K562 (cell line): Measurements from ENCODE around the gene HAL. TPM values are rescaled to one million over a fixed set of nuclear protein-coding genes. Genes with fewer than 3 reads are reported as not detected.

Experiments
- ATAC-seq: fragments of 200-7000 bp; cut with Tn5 transposase; 3 replicates; pipeline ENCODE4 v1.9.1; 2020; ENCODE audit warnings: moderate library complexity
- BruUV-seq: library from RNA; stranded (reverse); fragments of 400-500 nt; replicated peaks from 2 replicates; lab custom pipeline; 2021; lab: Mats Ljungman, UMichigan
- CTCF ChIA-PET: fragments of 300-600 bp; formaldehyde crosslinking; extraction: SDS; loops from one replicate; lab custom pipeline; 2021; ENCODE audit warnings: low intra/inter-chr PET ratio; lab: Yijun Ruan, JAX
- POLR2A ChIA-PET: fragments of 300-600, 350-650 bp; sonication (Branson Sonifier 250); formaldehyde crosslinking; extraction: SDS; loops from one replicate; lab custom pipeline; 2021; ENCODE audit warnings: antibody characterized with exemption, inconsistent platforms; lab: Yijun Ruan, JAX
- DNase-seq, 4 experiments: peaks; one replicate each; pipeline versions ENCODE4 v3.0.0 to v3.0.0-alpha.2; 2011 to 2018; ENCODE audit warnings: low spot score in 3 of 4, mixed read lengths in 3 of 4; ENCODE audit errors: extremely low read depth in 1 of 4
- FAIRE-seq: peaks from 2 replicates; lab custom pipeline; 2011; peaks lifted over from hg19 to GRCh38; lab: Jason Lieb, UNC
- H2AFZ ChIP-seq: 2 replicates; pipeline ENCODE4 v1.6.0; 2011; ENCODE audit warnings: low read depth, low read length, control low read depth, inconsistent platforms
- H3K27ac ChIP-seq: fragments of 200-600 bp; 3 replicates; pipeline ENCODE4 v1.8.0; 2011; ENCODE audit warnings: low read depth, mild to moderate bottlenecking, control low read depth, inconsistent platforms, low read length, moderate library complexity, mixed read lengths; ENCODE audit errors: extremely low read depth
- H3K27me3 ChIP-seq, 2 experiments: fragments of 300-600 bp in 1 of 2; 2 replicates in 1 of 2; 3 replicates in 1 of 2; pipeline versions ENCODE4 v1.6.0 to v1.8.0; 2011; ENCODE audit warnings: inconsistent platforms in 2 of 2, low read length in 2 of 2, mild to moderate bottlenecking in 1 of 2, mixed read lengths in 1 of 2, moderate library complexity in 1 of 2; ENCODE audit not compliant: control insufficient read depth in 2 of 2, insufficient read depth in 2 of 2
- H3K36me3 ChIP-seq: fragments of 300-600 bp; 3 replicates; pipeline ENCODE4 v1.8.0; 2011; ENCODE audit warnings: mild to moderate bottlenecking, low read length, inconsistent platforms; ENCODE audit not compliant: control insufficient read depth, insufficient read depth
- H3K4me1 ChIP-seq, 2 experiments: fragments of 200-600 bp in 1 of 2; replicated peaks in 1 of 2; 2 replicates in 1 of 2; 3 replicates in 1 of 2; pipeline versions ENCODE4 v1.5.1 to v1.8.0; 2011; ENCODE audit warnings: inconsistent platforms in 2 of 2, low read length in 2 of 2, mild to moderate bottlenecking in 1 of 2, mixed read lengths in 1 of 2, moderate library complexity in 1 of 2; ENCODE audit not compliant: control insufficient read depth in 2 of 2, insufficient read depth in 2 of 2
- H3K4me2 ChIP-seq: 2 replicates; pipeline ENCODE4 v1.6.1; 2011; ENCODE audit warnings: low read length, control low read depth, inconsistent platforms, mixed read lengths; ENCODE audit not compliant: insufficient read depth
- H3K4me3 ChIP-seq: fragments of 200-600 bp; sonication (generic), shearing (Covaris generic); 2 replicates; pipeline ENCODE4 v1.5.1; 2016; ENCODE audit warnings: control low read depth, inconsistent platforms
- H3K79me2 ChIP-seq: fragments of 200-600 bp; 3 replicates; pipeline ENCODE4 v1.8.0; 2011; ENCODE audit warnings: low read length, inconsistent platforms; ENCODE audit not compliant: control insufficient read depth, insufficient read depth
- H3K9ac ChIP-seq, 2 experiments: 2 replicates each; pipeline versions ENCODE4 v1.6.0 to v1.6.1; 2011; ENCODE audit warnings: low read depth in 2 of 2, low read length in 2 of 2, control low read depth in 1 of 2, inconsistent platforms in 1 of 2, mild to moderate bottlenecking in 1 of 2, mixed read lengths in 1 of 2; ENCODE audit not compliant: insufficient read depth in 1 of 2
- H3K9me1 ChIP-seq: one replicate; pipeline ENCODE4 v1.6.0; 2011; ENCODE audit warnings: inconsistent platforms, mild to moderate bottlenecking, low read length, moderate library complexity; ENCODE audit not compliant: control insufficient read depth, insufficient read depth
- H3K9me3 ChIP-seq: replicated peaks from 2 replicates; pipeline ENCODE4 v1.5.1; 2011; ENCODE audit warnings: low read depth, low read length, inconsistent platforms; ENCODE audit not compliant: control insufficient read depth, insufficient read depth
- H4K20me1 ChIP-seq: replicated peaks from 2 replicates; pipeline ENCODE4 v1.6.1; 2011; ENCODE audit warnings: low read length, inconsistent platforms, mixed read lengths; ENCODE audit not compliant: control insufficient read depth, insufficient read depth
- ATF1 ChIP-seq, 2 experiments: fragments of 450-650 bp in 1 of 2; IDR thresholded peaks; 2 replicates each; pipeline ENCODE4 v1.6.1; 2016; ENCODE audit warnings: missing compliant biosample characterization in 1 of 2, missing genetic modification characterization in 1 of 2
- CBFA2T3 ChIP-seq: fragments of 450-650 bp; IDR thresholded peaks from 2 replicates; pipeline ENCODE4 v1.6.1; 2017
- DIDO1 ChIP-seq: fragments of 450-650 bp; IDR thresholded peaks from 2 replicates; pipeline ENCODE4 v1.6.1; 2016; ENCODE audit warnings: low read depth, missing biosample characterization, missing genetic modification characterization
- HMGN3 ChIP-seq: IDR thresholded peaks from 2 replicates; pipeline ENCODE4 v1.6.1; 2011; ENCODE audit warnings: borderline replicate concordance, low read depth, mild to moderate bottlenecking, mixed read lengths, low read length; ENCODE audit not compliant: insufficient read length; ENCODE audit errors: extremely low read depth
- HNRNPH1 ChIP-seq: fragments of 200-400 bp; formaldehyde crosslinking; optimal IDR thresholded peaks from 2 replicates; pipeline ENCODE3; 2017; ENCODE audit warnings: low read depth, mild to moderate bottlenecking, low read length, moderate library complexity
- PCBP2 ChIP-seq: fragments of 200-400 bp; formaldehyde crosslinking; IDR thresholded peaks from 2 replicates; pipeline ENCODE4 v1.6.1; 2018; ENCODE audit warnings: low read length, low read depth, mild to moderate bottlenecking, moderate library complexity; ENCODE audit not compliant: poor library complexity, severe bottlenecking
- RFX1 ChIP-seq: fragments of 450-650 bp; IDR thresholded peaks from 2 replicates; pipeline ENCODE4 v1.6.1; 2016; ENCODE audit warnings: mild to moderate bottlenecking, moderate library complexity
- SRSF1 ChIP-seq: fragments of 200-400 bp; formaldehyde crosslinking; IDR thresholded peaks from 2 replicates; pipeline ENCODE4 v1.6.1; 2017; ENCODE audit warnings: mild to moderate bottlenecking, low read depth, low read length, moderate library complexity
- SRSF7 ChIP-seq: fragments of 200-400 bp; formaldehyde crosslinking; optimal IDR thresholded peaks from 2 replicates; pipeline ENCODE3; 2017; ENCODE audit warnings: mild to moderate bottlenecking, low read depth, low read length
- TAF9B ChIP-seq: fragments of 450-650 bp; IDR thresholded peaks from 2 replicates; pipeline ENCODE4 v1.6.1; 2018; ENCODE audit warnings: mild to moderate bottlenecking; ENCODE audit not compliant: partially characterized antibody
- WHSC1 ChIP-seq: IDR thresholded peaks from one replicate; pipeline ENCODE4 v1.6.1; 2012; ENCODE audit warnings: low read length, control low read depth, inconsistent platforms
- ZNF512 ChIP-seq: IDR thresholded peaks from 2 replicates; pipeline ENCODE4 v1.6.1; 2016; ENCODE audit warnings: missing genetic modification characterization, missing compliant biosample characterization
- WGBS: fragments of 100-300 bp; shearing (Covaris generic); methylation state at CpG from one replicate; pipeline ENCODE4 v1.1.6; 2016; ENCODE audit warnings: low coverage, mixed read lengths; ENCODE audit not compliant: insufficient coverage; ENCODE audit errors: missing lambda C conversion rate; 5-methylcytosine and 5-hydroxymethylcytosine counted together
- in situ Hi-C: fragments of 300-500 bp; cut with MboI; formaldehyde crosslinking; loops from 4 replicates; pipeline ENCODE4 v1.15.0; 2018; ENCODE audit warnings: inconsistent platforms, mixed read lengths
- intact Hi-C: fragments of 100-400 bp; cut with micrococcal nuclease; formaldehyde crosslinking; loops from 2 replicates; pipeline ENCODE4 v1.14.2; 2022
- polyA plus RNA-seq, 8 experiments: library from polyadenylated mRNA; depleted of rRNA in 4 of 8; stranded (reverse) in 5 of 8; unstranded in 3 of 8; fragments of >200 nt; fragmentation: Nextera tagmentation in 2 of 8; fragmentation: Illumina TruSeq in 1 of 8; extraction: Ambion mirVana in 2 of 8; extraction: Trizol in 1 of 8; gene quantifications; 2 replicates each; pipeline versions ENCODE4 v1.2.1 to v1.2.3, GENCODE V29; 2011 to 2014; ENCODE audit warnings: inconsistent platforms in 1 of 8, missing spikeins in 1 of 8
- total RNA-seq, 7 experiments: library from RNA; depleted of rRNA in 6 of 7; stranded (reverse); fragments of >200 nt in 6 of 7; fragmentation: Illumina TruSeq in 2 of 7; extraction: Trizol in 2 of 7; gene quantifications; 2 replicates each; pipeline versions ENCODE4 v1.2.1 to v1.2.3, GENCODE V29; 2011 to 2021; ENCODE audit warnings: low replicate concordance in 1 of 7
- TF ChIP-seq, protein P1 (sequence below): fragments of 450-650 bp; formaldehyde crosslinking; IDR thresholded peaks from 2 replicates; pipeline ENCODE4 v1.4.0; 2022; ENCODE audit warnings: mild to moderate bottlenecking, moderate library complexity

HAL gene
- total and polyA plus RNA-seq, 9 of the 15 experiments (the other 6 are each of a cell fraction or from before 2014, with no cell fraction given), result 0.03 to 0.36 (median 0.20) TPM; not detected in 4

GRCh38 chr12:95967301-95967700 lies 28.8 kb downstream of the HAL start:
- in situ Hi-C loops (no loop called here), intact Hi-C loops (no loop called here)
- no peaks in the 10 kb centered on the region for H3K36me3 ChIP-seq
- H3K9me3 ChIP-seq, result no peaks in the 10 kb centered on the region
- no peak for FAIRE-seq
- H3K27ac ChIP-seq, result no peak overlapping the region
- no peak for DNase-seq
- H3K9ac ChIP-seq, result no peak overlapping the region
- H3K27me3 ChIP-seq, result peaks cover 5 to 9% of the 10 kb centered on the region in 2 experiments; a peak in 3 of 5 replicates
- H3K9me1 ChIP-seq, result no peaks in the 10 kb centered on the region
- H2AFZ ChIP-seq, result no peak overlapping the region
- TF ChIP-seq TAF9B (no peak), WHSC1 (no peak), HNRNPH1 (no peak)
- BruUV-seq, result no TSS peak
- ChIA-PET POLR2A (no interaction called here), CTCF (no interaction called here)
- H3K4me1 ChIP-seq, result no peaks in the 10 kb centered on the region; a peak in 1 of 5 replicates
- H3K79me2 ChIP-seq, result no peaks in the 10 kb centered on the region
- H4K20me1 ChIP-seq, result no peaks in the 10 kb centered on the region
- no peak overlapping the region for H3K4me3 ChIP-seq
- no peak for ATAC-seq
- 0% methylated on average over 2 of the region's 2 CpGs for WGBS
- no peak overlapping the region for H3K4me2 ChIP-seq

GRCh38 chr12:95966287-95966870 lies 29.8 kb downstream of the HAL start:
- in situ Hi-C loops, result no loop called here
- CTCF ChIA-PET, result no interaction called here

More at GRCh38 chr12:95966287-95966870, 29.8 kb downstream of the HAL start:
- H3K9me1 ChIP-seq, result no peaks in the 10 kb centered on the region
- intact Hi-C loops, result no loop called here
- no peaks in the 10 kb centered on the region for H3K9me3 ChIP-seq
- TF ChIP-seq SRSF1 (no peak), RFX1 (no peak), HMGN3 (no peak), PCBP2 (no peak), SRSF7 (no peak), CBFA2T3 (no peak), DIDO1 (tag) (no peak), ZNF512 (tag) (no peak), ATF1 (CRISPR knock-in tag; IDR thresholded peaks at IDR 0.05) (no peak), ATF1 (tag; IDR thresholded peaks at IDR 0.05) (no peak)
- TF ChIP-seq, protein P1, sequence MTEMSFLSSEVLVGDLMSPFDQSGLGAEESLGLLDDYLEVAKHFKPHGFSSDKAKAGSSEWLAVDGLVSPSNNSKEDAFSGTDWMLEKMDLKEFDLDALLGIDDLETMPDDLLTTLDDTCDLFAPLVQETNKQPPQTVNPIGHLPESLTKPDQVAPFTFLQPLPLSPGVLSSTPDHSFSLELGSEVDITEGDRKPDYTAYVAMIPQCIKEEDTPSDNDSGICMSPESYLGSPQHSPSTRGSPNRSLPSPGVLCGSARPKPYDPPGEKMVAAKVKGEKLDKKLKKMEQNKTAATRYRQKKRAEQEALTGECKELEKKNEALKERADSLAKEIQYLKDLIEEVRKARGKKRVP (CRISPR knock-in tag), result no peak
- no peaks in the 10 kb centered on the region; a peak in 1 of 5 replicates for H3K4me1 ChIP-seq
- BruUV-seq, result no TSS peak
- ATAC-seq (no peak), FAIRE-seq (no peak), DNase-seq (no peak)
- H3K4me3 ChIP-seq, result no peak overlapping the region
- no peaks in the 10 kb centered on the region for H4K20me1 ChIP-seq
- H3K79me2 ChIP-seq, result no peaks in the 10 kb centered on the region
- H3K9ac ChIP-seq, result no peak overlapping the region
- H3K36me3 ChIP-seq, result no peaks in the 10 kb centered on the region
- no peak overlapping the region for H3K4me2 ChIP-seq
- 4% methylated on average over 7 of the region's 7 CpGs for WGBS
- no peak overlapping the region for H2AFZ ChIP-seq
- POLR2A ChIA-PET, result interaction anchor here (1.0 kb wide), 1 partner anchor 28 kb away, joined by 3 read pairs; no protein-coding TSS in a partner anchor
- no peak overlapping the region for H3K27ac ChIP-seq
- H3K27me3 ChIP-seq, result peaks cover 3 to 5% of the 10 kb centered on the region in 2 experiments; a peak in 1 of 5 replicates
